Vagina (tissue), 2 donors: Measurements from ENCODE around the gene ARHGEF12. TPM values are rescaled to one million over a fixed set of nuclear protein-coding genes. Genes with fewer than 3 reads are reported as not detected.
A peak's percentile ranks its signal among the peaks of the same experiment; 100 is the strongest.

Experiments
- DNase-seq, 2 donors: peaks; one replicate each; pipeline ENCODE4 v3.0.0-alpha.2; 2017; ENCODE audit errors: extremely low spot score in 2 of 2
- H3K27ac ChIP-seq: fragments of 200-600 bp; sonication (generic); one replicate; pipeline ENCODE4 v1.5.1; 2019
- H3K27me3 ChIP-seq: fragments of 200-600 bp; sonication (generic); one replicate; pipeline ENCODE4 v1.5.1; 2019
- H3K36me3 ChIP-seq, 2 donors: fragments of 200-600 bp; sonication (generic); one replicate each; pipeline ENCODE4 v1.5.1; 2017 to 2019
- H3K4me1 ChIP-seq: fragments of 200-600 bp; sonication (generic); one replicate; pipeline ENCODE4 v1.5.1; 2019
- H3K4me3 ChIP-seq, 2 donors: fragments of 200-600 bp; sonication (generic); 1 replicate in 1 of 2; 2 replicates in 1 of 2; pipeline ENCODE4 v1.5.1; 2016 to 2019
- H3K9me3 ChIP-seq: fragments of 200-600 bp; sonication (generic); one replicate; pipeline ENCODE4 v1.5.1; 2019
- POLR2A ChIP-seq, 2 donors: fragments of 450-650 bp; IDR thresholded peaks; one replicate each; pipeline ENCODE4 v1.6.1; 2017; ENCODE audit warnings: antibody characterized with exemption in 2 of 2, mild to moderate bottlenecking in 2 of 2, moderate library complexity in 2 of 2
- intact Hi-C: fragments of 100-400 bp; cut with DNase I; formaldehyde crosslinking; loops from one replicate; pipeline ENCODE4 v1.15.1; 2023
- small RNA-seq: library from RNA; depleted of rRNA; stranded (forward); fragments of <200 nt; gene quantifications from one replicate; pipeline ENCODE3, GENCODE V24; 2016
- total RNA-seq: library from RNA; depleted of rRNA; stranded (reverse); fragments of >200 nt; gene quantifications from one replicate; pipeline ENCODE4 v1.2.3, GENCODE V29; 2016

Gene ARHGEF12
- total RNA-seq, 1 donor from 2014 or later, result 106 TPM

DNA sequence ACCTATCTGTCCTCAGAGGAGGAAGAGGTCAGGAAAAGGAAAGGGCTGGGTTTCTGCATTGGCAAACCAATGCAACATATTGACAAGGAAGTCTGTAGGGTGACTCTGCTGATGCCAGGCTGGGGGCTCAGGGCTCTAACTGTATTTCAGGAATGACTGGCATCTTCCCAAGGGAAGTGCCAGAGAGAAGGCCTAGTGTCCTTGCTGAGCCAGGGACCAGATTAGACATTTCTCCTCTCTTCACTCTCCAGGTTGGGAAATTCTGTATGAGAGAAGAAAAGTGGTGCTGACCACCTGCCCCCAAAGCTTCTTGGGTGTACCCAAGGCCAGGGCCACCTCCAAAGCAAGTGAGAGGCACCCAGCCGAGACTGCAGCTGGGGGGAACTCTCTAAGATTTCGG is 202.5 kb downstream of the ARHGEF12 start:
- no peak overlapping the region for H3K27ac ChIP-seq
- DNase-seq, result no peak
- no peaks in the 10 kb centered on the region for H3K4me1 ChIP-seq
- H3K36me3 ChIP-seq, result no peaks in the 10 kb centered on the region
- H3K4me3 ChIP-seq, result no peak overlapping the region
- no peaks in the 10 kb centered on the region for H3K27me3 ChIP-seq
- no peaks in the 10 kb centered on the region for H3K9me3 ChIP-seq
- intact Hi-C loops, result no loop called here
- no peak for TF ChIP-seq POLR2A (IDR thresholded peaks at IDR 0.05)

Small RNA genes within 50 kb of the gene (small RNA-seq; reads per million reads assigned to genes)
- gene RF00100, result 987 reads per million, percentile 99 among the genes with 10 or more reads in this experiment

Other genes with a start within 250 kb of the ARHGEF12 start
- 729 TPM for gene TRIM29, start 198.3 kb upstream of the ARHGEF12 start, total RNA-seq
- 56.7 TPM for gene OAF, start 125.4 kb upstream of the ARHGEF12 start, total RNA-seq
- gene POU2F3, start 96.3 kb upstream of the ARHGEF12 start, total RNA-seq, result 2.7 TPM
- 3.7 TPM for gene TLCD5, start 11.1 kb upstream of the ARHGEF12 start, total RNA-seq
- gene GRIK4, start 175.3 kb downstream of the ARHGEF12 start, total RNA-seq, result 0.25 TPM